GF-D8 (cell line): Measurements from ENCODE around the gene RPN1.

Experiments used
- DNase-seq: peaks from one replicate; lab custom pipeline; 2025; lab: John Stamatoyannopoulos, UW

Gene RPN1

DNA sequence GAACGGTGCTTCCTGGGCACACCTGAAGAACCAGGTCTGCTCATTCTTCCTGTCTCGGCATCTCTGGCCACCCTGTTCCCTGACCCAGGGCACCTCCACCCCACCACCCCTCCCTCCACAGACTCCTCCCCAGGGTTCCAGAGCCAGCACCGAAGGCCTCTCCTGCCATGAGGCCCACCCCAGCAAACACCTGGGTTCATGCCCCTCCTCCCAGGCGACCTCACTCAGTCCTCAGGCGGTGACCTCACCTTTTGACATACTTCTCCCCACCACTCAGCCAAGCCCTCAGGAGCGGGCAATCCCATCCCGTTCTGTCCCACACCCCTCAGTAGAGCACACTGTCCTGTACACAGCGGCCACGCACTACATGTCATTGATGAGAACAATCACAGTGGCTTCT, 72.3 kb downstream of the RPN1 start:
- DNase-seq: no peak

DNA sequence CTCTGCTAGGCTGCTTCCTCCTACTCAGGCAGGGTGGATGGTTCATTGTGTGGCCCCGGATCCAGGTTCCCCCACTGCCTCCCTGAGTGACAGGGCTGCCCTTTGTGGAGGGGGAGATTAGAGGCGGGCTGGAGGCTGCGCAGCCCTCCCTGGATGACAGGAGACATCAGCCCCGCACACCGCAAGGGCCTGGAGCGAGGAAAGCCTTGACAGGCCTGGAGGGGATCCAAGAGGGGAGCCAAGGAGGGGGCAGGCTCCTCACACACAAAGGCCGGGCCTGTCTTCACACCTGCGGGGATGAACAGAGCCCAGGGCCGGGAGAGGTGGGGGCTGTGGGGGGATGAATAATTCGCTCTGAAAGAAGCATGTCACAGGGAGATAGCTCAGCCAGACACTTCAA, 72.9 kb downstream of the RPN1 start:
- DNase-seq: no peak

DNA sequence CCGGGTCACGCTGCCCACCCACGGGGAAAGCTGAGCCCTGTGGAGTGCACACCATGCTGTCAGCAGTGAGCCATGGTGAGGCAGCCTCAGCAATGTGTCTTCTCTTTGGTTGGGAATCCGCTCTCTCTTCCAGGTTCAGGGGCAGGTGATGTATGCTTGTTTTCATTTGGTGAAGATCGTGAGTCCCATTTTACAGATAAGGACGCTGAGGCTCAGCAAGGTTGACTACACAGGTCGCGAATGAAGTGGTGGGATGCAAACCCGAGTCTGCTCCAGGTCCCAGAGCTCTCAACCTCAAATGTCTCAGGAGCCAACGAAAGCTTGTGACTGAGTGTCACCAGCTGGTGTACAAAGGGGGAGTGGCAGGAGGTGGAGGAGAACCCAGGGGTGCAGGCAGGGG, 74.3 kb downstream of the RPN1 start:
- DNase-seq: no peak

- no peak for DNase-seq
These were observed 74.8 kb downstream of the RPN1 start for GRCh38 chr3:128575777-128576176.

DNA sequence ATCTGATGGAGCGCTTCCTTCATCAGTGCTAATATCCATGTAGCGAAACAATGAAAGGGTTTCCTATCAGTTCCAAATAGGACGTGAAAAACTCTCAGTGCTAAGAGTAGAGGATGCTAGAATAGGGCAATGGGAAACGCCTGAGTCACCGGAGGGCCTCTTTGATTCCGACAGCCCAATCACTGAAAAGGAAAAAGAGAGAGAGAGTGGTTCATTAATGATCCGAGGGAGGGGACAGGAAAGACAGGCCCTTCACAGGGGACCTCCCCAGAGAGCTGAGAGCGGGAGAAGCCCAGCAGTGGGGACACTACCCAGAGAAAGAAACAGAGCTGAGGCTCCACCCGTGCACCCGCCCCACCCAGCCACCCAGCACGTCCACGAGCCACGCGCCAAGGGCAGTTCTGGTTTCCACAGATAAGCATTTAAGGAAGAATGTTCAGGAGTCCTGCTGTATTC, 76.9 kb downstream of the RPN1 start:
- DNase-seq: no peak

DNA sequence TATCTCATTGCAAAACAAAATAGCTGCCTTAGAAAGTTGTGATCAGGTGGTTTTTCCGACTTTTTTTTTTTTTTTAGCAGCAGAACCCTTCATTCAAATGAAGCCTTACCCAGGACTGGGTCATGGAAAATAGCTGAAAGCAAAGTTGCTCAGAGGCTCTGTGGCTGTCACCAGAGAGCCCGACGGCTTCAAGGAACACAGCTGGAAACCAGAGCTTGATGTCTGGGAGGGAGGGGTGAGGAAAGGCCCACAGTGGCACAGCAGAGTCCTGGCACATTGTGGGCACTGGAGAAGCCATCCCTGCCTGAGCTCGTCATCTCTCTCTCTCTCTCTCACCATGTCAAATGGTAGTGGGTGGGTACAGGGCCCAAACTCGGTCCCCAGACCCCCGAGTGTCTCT, 77.5 kb downstream of the RPN1 start:
- no peak for DNase-seq

DNA sequence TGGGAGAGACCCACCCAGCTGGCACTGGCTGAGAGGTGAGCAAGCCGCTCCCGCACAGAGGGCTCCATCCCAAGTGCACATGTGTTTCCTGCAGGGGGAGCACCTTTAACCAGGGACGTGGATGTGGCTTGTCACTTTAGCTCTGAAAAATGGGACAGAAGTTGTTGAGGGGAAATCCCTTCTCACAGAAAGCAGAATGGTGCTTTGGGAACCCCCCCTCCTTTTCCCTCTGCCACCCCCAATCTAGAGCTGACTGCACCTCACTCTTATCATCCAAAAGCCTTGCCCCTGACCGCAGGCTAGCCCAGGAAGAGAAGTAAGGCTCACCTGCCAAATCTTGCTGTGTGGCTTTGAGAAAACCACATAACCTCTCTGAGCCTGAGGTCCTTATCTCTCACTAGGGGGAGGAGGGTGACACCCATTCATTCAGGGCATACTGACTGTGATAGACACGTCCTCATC, 77.9 kb downstream of the RPN1 start:
- DNase-seq: no peak

DNA sequence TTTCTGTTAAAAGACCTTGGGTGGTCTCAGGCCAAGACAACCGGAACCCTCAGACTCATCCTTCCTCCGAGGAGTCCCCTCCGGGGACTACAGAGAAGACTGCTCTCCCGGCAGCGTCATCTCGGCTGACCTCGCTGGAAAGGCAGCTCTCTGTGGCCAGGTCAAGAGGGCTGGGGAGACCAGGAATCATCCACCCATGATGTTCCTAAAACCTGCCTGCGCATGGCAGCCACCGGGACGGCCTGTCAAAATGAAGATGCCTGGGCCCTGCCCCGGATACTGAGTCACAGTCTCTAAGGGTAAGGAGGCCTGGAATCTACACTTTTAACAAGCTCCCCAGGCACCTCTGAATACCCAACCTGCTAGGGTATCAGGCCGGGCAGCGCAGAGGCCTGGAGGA, 78.6 kb downstream of the RPN1 start:
- DNase-seq: no peak
